Lower leg skin (tissue), 3 donors: ENCODE results near the gene CAND1.

Experiments
- CTCF ChIP-seq, 3 donors: fragments of 450-650 bp; IDR thresholded peaks; one replicate each; pipeline ENCODE4 v1.5.1; 2016; ENCODE audit warnings: antibody characterized with exemption in 3 of 3, mild to moderate bottlenecking in 3 of 3, moderate library complexity in 2 of 3
- POLR2A ChIP-seq, 2 donors: fragments of 450-650 bp; IDR thresholded peaks; one replicate each; pipeline ENCODE4 v1.6.1; 2016 to 2017; ENCODE audit warnings: antibody characterized with exemption in 2 of 2, mild to moderate bottlenecking in 1 of 2, moderate library complexity in 1 of 2

- no peak for TF ChIP-seq CTCF (IDR thresholded peaks at IDR 0.05)
- TF ChIP-seq POLR2A (IDR thresholded peaks at IDR 0.05), result no peak
These were observed 7.3 kb downstream of the CAND1 start for GRCh38 chr12:67276421-67276820.
